Neural progenitor cell (in vitro differentiated cells): ENCODE measurements around the gene SUSD2.

Source experiments
- CTCF ChIP-seq: fragments of 200-600 bp; sonication (generic); IDR thresholded peaks from 2 replicates; pipeline ENCODE4 v1.5.1; 2017; ENCODE audit warnings: antibody characterized with exemption, mild to moderate bottlenecking
- EZH2 ChIP-seq: fragments of 200-600 bp; sonication (generic); IDR thresholded peaks from 2 replicates; pipeline ENCODE4 v1.6.1; 2017; ENCODE audit warnings: antibody characterized with exemption, mild to moderate bottlenecking, moderate library complexity

GRCh38 chr22:24232725-24233124 is 51.4 kb downstream of the SUSD2 start:
- TF ChIP-seq EZH2 (no peak), CTCF (no peak)
